ENCODE results near the gene CD2.

CD2 gene

GRCh38 chr1:116786049-116786448 is 31.8 kb downstream of the CD2 start:
- DNase-seq, result no peak

- DNase-seq, result no peak
These were observed 37.5 kb downstream of the CD2 start for GRCh38 chr1:116791727-116792126.

GRCh38 chr1:116793357-116793935 is 39.2 kb downstream of the CD2 start:
- no peak for DNase-seq

GRCh38 chr1:116794371-116794770 is 40.1 kb downstream of the CD2 start:
- DNase-seq, result no peak

- no peak for DNase-seq
These were observed 40.7 kb downstream of the CD2 start for GRCh38 chr1:116794804-116795481.

GRCh38 chr1:116795482-116795829 is 41.2 kb downstream of the CD2 start:
- DNase-seq, result no peak

- no peak for DNase-seq
These were observed 50.5 kb downstream of the CD2 start for GRCh38 chr1:116804736-116805135.

GRCh38 chr1:116805398-116805797 is 51.2 kb downstream of the CD2 start:
- no peak for DNase-seq

- peak; percentile 89 for DNase-seq
These were observed 52.0 kb downstream of the CD2 start for GRCh38 chr1:116806245-116806644.

GRCh38 chr1:116806671-116807070 is 52.4 kb downstream of the CD2 start:
- DNase-seq, result no peak

GRCh38 chr1:116807394-116808199 is 53.4 kb downstream of the CD2 start:
- no peak for DNase-seq

GRCh38 chr1:116808200-116808847 is 54.1 kb downstream of the CD2 start:
- no peak for DNase-seq

GRCh38 chr1:116808848-116809508 is 54.7 kb downstream of the CD2 start:
- DNase-seq, result no peak

- DNase-seq, result no peak
These were observed 57.1 kb downstream of the CD2 start for GRCh38 chr1:116811321-116811720.

GRCh38 chr1:116814926-116815723 is 60.9 kb downstream of the CD2 start:
- DNase-seq, result peak; percentile 49

- peak; percentile 83 for DNase-seq
These were observed 63.4 kb downstream of the CD2 start for GRCh38 chr1:116817582-116818064.

All from stimulated activated CD4-positive, alpha-beta T cell treated with anti-CD3 and anti-CD28 coated beads, Interleukin-1b, Interleukin-23, amount 100 ng/mL, for 48 hours (primary cell).